ENCODE measurements around the gene SH3BP5.

The SH3BP5 gene

GRCh38 chr3:15255215-15255614, 77.2 kb downstream of the SH3BP5 start:
- no peak for DNase-seq (ENCODE audit: low spot score)

GRCh38 chr3:15253023-15253697, 79.2 kb downstream of the SH3BP5 start:
- DNase-seq (ENCODE audit: low spot score) = peak; percentile 32

GRCh38 chr3:15246186-15246585, 86.2 kb downstream of the SH3BP5 start:
- DNase-seq (ENCODE audit: low spot score) = no peak

GRCh38 chr3:15243822-15244482, 88.4 kb downstream of the SH3BP5 start:
- no peak for DNase-seq (ENCODE audit: low spot score)

DNA sequence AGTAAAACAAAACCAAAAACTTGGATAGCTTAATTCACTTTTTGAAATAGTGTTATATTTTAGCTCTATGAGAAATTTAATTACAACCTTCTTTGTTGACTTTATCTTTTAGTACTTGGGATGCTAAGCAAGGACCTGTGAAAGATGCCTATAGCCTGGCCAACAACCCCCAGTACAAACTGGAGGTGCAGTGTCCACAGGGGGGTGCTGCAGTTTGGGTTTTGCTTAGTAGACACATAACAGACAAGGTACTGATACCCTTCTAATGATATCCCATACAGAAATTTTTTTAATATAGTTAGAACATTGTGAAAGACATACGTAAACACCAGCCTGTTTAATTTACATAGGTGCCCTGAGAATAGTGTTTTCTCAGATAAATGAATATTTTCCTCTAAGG, 91.0 kb downstream of the SH3BP5 start:
- DNase-seq (ENCODE audit: low spot score) = peak; percentile 32

DNA sequence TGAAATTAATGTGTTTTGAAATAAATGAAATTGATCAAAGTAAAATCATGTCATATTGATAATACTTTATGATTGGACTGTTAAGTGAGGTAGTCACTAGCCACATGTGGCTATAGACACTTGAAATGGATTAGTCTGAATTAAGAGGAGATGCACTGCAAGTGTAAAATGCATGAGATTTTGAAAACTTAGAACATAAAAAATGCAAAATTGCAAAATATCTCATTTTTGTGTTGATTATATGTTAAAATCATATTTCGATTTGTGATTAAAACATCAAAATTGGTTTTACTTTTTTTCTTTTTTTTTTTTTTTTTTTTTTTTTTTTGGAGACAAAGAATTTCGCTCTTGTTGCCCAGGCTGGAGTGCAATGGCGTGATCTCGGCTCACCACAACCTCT, 103.1 kb downstream of the SH3BP5 start:
- DNase-seq (ENCODE audit: low spot score) = no peak

- no peak for DNase-seq (ENCODE audit: low spot score)
Observed at GRCh38 chr3:15228147-15228546, 104.2 kb downstream of the SH3BP5 start.

DNA sequence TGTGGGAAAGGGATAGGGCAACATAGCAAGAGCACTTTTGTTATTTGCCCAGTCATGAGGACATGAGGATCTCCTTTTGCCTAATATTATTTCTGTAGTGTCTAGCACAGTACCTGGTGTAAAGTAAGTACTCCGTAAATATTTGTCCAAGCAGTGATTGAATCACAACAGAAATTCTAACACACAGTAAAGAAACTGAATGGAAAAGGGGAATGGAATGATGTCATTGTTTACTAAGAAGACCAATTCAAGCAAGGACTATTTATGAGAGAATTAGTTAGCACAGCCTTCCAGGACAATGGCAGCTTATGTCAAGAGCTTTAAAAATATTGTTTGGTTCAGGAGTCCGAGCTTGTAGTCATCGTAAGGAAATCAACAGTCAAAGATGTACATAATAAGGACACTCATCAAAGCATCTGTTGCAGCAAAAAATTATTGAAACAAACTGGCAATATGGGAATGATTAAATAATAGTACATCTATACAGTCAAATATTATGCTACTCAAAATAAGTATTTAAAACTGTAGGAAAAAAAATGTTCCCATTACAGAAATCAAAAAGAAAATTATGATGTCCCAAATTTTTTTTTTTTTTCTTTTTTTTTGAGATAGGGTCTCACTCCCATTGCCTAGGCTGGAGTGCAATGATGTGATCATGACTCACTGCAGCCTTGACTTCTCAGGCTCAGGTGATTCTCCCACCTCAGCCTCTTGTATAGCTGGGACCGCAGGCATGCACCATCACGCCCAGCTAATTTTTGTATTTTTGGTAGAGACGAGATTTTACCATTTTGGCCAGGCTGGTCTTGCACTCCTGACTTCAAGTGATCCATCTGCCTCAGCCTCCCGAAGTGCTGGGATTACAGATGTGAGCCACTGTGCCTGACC, 108.5 kb downstream of the SH3BP5 start:
- DNase-seq (ENCODE audit: low spot score) = no peak

DNA sequence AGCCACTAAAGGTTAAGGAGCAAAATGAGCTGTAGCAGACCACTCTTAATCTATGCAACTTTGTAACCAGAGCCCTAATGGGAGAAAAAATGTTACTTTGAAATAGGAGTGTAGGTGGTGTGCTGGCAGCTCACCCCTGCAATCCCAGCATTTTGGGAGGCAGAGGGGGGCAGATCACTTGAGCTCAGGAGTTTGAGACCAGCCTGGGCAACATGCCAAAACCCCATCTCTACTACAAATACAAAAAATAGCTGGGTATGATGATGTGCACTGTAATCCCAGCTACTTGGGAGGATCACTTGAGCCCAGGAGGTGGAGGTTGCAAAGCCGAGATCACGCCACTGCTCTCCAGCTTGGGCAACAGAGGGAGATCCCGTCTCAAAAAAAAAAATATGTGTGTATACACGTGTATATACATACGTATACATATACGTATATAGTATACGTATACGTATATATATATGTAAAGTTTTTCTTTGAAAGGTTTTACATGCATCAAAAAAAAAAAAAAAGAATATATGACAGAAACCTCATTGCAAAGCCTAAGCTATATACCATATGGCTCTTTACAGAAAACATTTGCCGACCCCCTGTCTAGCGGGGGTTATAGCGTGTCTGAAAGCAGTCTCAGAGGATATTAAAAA, 110.7 kb downstream of the SH3BP5 start:
- no peak for DNase-seq (ENCODE audit: low spot score)

GRCh38 chr3:15220661-15221060, 111.7 kb downstream of the SH3BP5 start:
- no peak for DNase-seq (ENCODE audit: low spot score)

- no peak for DNase-seq (ENCODE audit: low spot score)
Observed at GRCh38 chr3:15220056-15220455, 112.3 kb downstream of the SH3BP5 start.

- no peak for DNase-seq (ENCODE audit: low spot score)
Observed at GRCh38 chr3:15218689-15219088, 113.7 kb downstream of the SH3BP5 start.

GRCh38 chr3:15217841-15218267, 114.5 kb downstream of the SH3BP5 start:
- DNase-seq (ENCODE audit: low spot score) = no peak

GRCh38 chr3:15217011-15217671, 115.2 kb downstream of the SH3BP5 start:
- DNase-seq (ENCODE audit: low spot score) = no peak

DNA sequence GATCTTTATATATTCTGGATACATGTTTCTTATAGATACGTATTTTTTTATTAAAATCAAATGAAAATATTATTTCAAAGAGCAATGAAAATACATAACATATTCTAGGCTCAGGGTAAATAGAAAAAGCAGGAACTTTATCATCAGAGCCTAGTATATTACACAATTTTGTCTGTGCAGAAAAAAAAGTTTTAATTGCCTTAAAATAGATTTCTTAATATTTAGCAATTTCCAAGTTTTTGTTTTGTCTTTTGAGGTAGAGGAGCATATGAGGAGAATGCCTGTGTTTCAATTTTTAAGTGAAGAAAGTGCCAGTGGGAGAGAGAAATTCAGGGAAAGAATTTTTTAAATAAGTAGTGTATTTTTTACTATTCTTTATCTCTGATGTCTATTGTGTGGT, 115.9 kb downstream of the SH3BP5 start:
- DNase-seq (ENCODE audit: low spot score) = no peak

DNA sequence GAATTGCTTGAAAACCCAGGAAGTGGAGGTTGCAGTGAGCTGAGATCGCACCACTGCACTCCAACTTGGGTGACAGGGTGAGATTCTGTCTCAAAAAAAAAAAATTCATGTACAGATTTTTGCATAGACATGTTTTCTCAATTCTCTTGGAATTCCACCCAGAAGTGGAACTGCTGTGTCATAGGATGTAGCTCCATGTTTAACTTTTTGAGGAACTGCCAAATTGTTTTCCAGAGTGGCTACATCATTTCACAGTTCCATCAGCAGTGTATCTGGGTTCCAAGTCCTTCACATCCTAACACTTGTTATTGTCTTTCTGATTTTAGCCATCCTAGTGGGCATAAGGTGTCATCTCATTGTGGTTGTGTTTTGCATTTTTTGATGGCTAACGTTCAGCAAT, 116.4 kb downstream of the SH3BP5 start:
- DNase-seq (ENCODE audit: low spot score) = no peak

DNA sequence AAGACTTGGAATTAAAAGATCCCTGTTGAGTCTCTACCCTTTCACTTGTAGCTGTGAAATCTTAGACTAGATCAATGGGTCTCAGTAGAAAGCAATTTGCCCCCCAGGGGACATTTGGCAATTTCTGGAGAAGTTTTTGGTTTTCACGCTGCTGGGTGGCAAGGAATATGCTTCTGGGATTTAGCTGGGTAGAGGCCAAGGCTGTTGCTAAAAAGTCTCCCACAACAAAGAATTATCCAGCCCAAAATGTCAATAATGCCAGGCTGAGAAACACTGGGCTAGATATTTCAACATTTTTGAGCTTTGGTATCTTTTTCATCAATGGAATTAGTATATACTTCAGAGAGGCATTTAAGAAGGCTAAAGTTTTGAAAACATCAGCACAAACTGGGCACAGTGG, 117.6 kb downstream of the SH3BP5 start:
- DNase-seq (ENCODE audit: low spot score) = no peak

GRCh38 chr3:15211937-15212336, 120.4 kb downstream of the SH3BP5 start:
- DNase-seq (ENCODE audit: low spot score) = no peak

DNA sequence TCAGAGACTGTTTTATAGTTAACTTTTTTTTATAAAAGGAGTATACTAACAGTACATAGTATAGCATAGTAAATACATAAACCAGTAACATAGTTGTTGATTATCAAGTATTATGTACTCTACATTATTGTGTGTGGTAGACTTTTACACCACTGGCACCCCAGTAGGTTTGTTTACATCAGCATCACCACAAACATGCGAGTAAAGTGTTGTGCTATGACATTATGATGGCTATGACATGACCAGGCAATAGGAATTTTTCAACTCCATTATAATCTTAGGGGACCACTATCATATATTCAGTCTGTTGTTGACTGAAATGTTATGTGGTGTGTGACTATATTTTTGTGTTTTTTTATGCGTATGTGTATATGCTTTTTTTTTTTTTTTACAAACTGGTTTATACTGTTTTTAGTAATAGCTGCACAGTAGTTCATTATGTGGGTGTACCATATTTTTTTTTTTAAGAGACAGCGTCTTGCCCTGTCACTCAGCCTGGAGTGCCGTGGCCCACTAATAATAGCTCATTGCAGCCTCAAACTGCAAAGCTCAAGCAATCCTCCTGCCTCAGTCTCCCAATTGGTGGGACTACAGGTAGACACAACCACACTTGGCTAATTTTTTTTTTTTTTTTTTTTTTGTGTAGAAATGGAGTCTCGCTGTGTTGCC, 124.4 kb downstream of the SH3BP5 start:
- DNase-seq (ENCODE audit: low spot score) = no peak

GRCh38 chr3:15206662-15207576, 125.5 kb downstream of the SH3BP5 start:
- DNase-seq (ENCODE audit: low spot score) = peak; percentile 60
